Activated gamma-delta T cell (primary cell): ENCODE results near the gene GIMAP4.
"Not testable (repeated sequence)": the region's sequence is repeated elsewhere in the genome, so short reads cannot be mapped to it uniquely, and the experiment has no call there.

Source experiments
- DNase-seq: peaks from one replicate; lab custom pipeline; 2025; lab: John Stamatoyannopoulos, UW

GIMAP4 gene

DNA sequence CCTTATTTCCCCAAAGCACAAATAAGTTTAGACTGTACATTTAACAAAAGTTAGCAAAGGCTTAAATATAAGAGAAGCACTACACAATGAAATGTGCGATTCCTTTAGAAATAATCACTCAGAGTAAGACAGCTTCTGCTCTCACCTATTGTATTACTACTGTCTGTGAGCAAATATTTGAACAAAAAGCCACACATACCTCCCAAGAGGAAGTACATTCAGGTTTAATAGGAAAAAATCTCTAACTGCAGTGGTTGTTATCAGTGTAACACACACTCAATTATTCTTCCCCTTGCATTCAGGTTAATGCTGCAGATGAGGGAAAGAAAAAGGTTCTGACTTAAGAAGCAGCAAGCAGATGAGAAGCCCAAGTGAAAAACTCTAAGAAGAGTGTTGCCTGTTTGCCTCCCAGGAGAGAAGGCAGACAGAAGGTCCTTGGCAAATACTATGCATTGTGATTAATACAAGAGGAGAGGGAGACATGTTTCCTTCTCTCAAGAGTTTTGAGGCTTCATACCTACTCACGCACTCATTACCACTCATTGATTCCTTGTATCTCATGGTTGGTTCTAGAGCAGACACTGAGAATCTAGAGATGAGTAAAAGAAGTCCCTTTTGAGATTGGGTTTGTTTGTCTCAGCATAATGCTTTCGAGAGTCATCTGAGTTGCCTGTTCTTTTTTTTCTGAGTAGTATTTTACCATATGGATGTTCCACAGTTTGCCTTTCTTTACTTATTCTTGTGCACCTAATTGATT is 13.6 kb downstream of the GIMAP4 start:
- no peak for DNase-seq

DNA sequence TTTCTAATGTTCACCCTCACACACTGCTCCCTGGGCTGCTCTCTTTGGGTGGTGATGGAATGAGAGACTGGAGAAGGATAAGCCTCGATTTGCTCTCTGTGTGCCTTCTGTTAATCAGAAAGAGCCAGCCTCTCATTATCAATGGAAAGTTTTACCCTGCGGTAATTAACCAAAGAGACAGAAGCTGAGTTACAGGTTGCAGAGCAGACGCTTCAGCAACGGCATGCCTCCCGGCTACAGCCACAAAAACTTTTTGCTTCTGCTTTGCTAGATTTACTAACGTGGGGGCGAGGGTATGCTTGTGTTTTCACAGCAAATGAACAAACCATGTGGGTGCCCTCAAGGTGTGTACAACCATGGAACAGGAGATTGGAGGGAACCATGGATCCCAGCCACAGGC is 18.0 kb downstream of the GIMAP4 start:
- no peak for DNase-seq

GRCh38 chr7:150586068-150586784 is 19.0 kb downstream of the GIMAP4 start:
- DNase-seq, result no peak

DNA sequence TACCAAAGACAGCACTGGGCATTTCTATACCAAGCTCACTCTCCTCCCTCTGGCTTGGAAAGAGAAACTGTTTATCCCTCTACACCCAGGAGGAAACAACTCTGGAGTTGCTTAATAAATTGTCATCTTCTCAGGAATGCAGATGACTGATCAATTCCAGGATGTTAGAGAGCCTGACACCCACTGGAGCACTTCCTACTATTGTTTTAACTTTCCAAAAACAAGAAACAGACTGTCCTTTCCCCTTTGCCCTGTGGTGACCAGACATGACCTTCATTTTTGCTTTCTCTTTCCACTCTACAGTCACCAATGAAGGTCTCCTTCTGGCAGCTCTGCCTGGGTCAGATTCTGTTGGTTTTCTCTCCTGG is 19.6 kb downstream of the GIMAP4 start:
- DNase-seq, result no peak

GRCh38 chr7:150587551-150587950 is 20.4 kb downstream of the GIMAP4 start:
- no peak for DNase-seq

GRCh38 chr7:150594805-150595204 is 27.6 kb downstream of the GIMAP4 start:
- DNase-seq, result no peak

GRCh38 chr7:150595361-150595760 is 28.2 kb downstream of the GIMAP4 start:
- DNase-seq, result no peak

DNA sequence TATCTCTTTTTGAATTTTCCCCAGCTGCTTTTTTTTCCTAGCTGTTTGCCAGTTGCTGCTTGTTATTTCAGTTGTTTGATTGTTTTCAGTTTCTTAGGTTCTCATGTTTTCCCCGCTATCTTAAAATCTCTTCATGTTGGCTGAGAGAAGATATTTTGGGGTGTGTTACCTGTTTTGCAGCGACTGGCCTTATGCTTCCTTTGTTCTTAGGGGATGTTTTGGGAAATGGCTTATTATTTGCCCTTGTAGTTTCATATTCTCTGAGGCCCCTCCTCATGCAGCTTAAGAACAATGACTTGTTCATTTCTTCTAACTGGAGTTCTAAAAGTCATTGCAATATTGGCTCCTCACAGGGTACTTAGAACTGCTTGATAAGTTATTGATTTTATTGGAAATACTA is 36.4 kb downstream of the GIMAP4 start:
- DNase-seq, result not testable (repeated sequence)

DNA sequence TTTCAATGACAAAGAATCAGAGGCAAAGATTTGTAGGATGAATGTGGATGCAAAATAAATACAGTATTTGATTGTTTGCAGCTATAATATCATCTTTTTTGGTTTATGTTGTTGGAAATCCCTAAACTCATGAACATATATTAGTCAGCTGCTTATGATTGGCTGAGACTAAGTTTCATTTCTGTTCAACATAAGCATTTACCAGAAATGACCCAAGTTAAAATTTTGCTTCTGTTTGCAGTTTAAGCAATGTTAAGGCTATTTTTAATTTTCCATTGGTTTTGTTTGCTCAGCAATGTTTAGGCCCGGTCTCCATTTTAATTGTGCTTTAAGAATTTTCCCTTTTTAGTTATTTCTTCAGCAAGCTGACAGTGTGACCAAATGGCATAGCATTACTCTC is 43.0 kb downstream of the GIMAP4 start:
- no peak for DNase-seq

GRCh38 chr7:150612925-150613324 is 45.7 kb downstream of the GIMAP4 start:
- DNase-seq, result no peak

- DNase-seq, result no peak
These were observed 46.7 kb downstream of the GIMAP4 start for GRCh38 chr7:150613880-150614279.

DNA sequence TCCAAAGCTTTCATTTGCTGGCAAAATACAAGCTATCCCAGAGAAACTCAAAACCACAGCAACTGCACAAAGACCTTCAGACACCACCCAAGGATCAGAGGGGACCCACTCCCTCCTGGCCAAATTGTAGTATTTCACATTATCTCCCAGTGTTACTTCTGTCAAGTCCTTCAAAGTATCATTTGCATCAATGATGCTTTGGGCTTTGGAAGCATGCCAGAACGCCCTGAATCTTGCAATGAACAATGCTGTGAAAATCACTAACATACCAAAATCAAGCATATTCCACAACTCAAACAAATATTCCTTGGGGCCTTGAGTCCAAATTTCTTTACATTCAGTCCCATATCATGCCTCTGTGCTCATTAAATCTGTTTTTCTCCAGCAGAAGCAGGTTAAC is 47.2 kb downstream of the GIMAP4 start:
- not testable (repeated sequence) for DNase-seq

GRCh38 chr7:150615221-150615755 is 48.1 kb downstream of the GIMAP4 start:
- not testable (repeated sequence) for DNase-seq

GRCh38 chr7:150620061-150620460 is 52.9 kb downstream of the GIMAP4 start:
- no peak for DNase-seq

- no peak for DNase-seq
These were observed 53.6 kb downstream of the GIMAP4 start for GRCh38 chr7:150620617-150621371.

GRCh38 chr7:150621376-150621775 is 54.2 kb downstream of the GIMAP4 start:
- DNase-seq, result no peak
